Right lobe of liver (tissue), 4 donors: ENCODE data around the gene ZNF862.

Source experiments
- POLR2A ChIP-seq: fragments of 450-650 bp; IDR thresholded peaks from one replicate; pipeline ENCODE4 v1.6.1; 2017; ENCODE audit warnings: antibody characterized with exemption, mild to moderate bottlenecking
- TF ChIP-seq, protein P1 (sequence below), 4 donors: fragments of 200-600 bp in 3 of 4; fragments of 450-650 bp in 1 of 4; IDR thresholded peaks; one replicate each; pipeline versions ENCODE4 v1.5.1 to v1.8.0; 2016 to 2022; ENCODE audit warnings: antibody characterized with exemption in 4 of 4, mild to moderate bottlenecking in 2 of 4
- donor health status: DM: no; HTN: no; CAD: no.
- donor health status: DM: no; HTN: no; CAD: no.
- donor health status: DM: no; HTN: yes; CAD: no.

DNA sequence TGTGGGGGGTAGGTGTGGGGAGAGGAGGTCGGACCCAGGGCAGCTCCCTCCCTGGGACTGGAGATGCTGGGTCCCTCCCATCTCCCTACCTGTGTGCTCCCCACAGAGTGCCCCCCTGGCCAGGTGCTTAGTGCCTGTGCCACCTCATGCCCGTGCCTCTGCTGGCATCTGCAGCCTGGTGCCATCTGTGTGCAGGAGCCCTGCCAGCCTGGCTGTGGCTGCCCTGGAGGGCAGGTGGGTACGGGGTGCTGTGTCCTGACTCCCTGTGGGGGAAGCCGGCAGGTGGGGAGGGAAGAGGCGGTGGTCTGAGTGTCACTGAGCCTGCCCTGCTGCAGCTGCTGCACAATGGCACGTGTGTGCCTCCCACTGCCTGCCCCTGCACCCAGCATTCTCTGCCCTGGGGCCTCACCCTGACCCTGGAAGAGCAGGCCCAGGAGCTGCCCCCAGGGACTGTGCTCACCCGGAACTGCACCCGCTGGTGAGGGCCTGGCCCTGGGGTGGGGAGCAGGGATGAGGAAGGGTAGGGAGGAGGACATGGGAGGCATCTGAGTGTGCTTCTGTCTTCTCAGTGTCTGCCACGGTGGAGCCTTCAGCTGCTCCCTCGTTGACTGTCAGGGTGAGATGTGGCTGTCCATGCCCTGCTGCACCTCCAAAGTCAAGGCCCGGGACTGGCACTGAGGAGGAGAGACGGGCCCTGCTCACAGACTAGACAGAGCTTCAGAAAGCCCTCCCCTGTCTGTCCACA is 11.7 kb upstream of the ZNF862 start:
- TF ChIP-seq, protein P1, sequence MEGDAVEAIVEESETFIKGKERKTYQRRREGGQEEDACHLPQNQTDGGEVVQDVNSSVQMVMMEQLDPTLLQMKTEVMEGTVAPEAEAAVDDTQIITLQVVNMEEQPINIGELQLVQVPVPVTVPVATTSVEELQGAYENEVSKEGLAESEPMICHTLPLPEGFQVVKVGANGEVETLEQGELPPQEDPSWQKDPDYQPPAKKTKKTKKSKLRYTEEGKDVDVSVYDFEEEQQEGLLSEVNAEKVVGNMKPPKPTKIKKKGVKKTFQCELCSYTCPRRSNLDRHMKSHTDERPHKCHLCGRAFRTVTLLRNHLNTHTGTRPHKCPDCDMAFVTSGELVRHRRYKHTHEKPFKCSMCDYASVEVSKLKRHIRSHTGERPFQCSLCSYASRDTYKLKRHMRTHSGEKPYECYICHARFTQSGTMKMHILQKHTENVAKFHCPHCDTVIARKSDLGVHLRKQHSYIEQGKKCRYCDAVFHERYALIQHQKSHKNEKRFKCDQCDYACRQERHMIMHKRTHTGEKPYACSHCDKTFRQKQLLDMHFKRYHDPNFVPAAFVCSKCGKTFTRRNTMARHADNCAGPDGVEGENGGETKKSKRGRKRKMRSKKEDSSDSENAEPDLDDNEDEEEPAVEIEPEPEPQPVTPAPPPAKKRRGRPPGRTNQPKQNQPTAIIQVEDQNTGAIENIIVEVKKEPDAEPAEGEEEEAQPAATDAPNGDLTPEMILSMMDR (IDR thresholded peaks at IDR 0.05), result no peak
- TF ChIP-seq POLR2A, result no peak
